HepG2 (cell line): ENCODE data around the gene CCT4. TPM values are rescaled to one million over a fixed set of nuclear protein-coding genes. Genes with fewer than 3 reads are reported as not detected.

Experiments used
- ATAC-seq: fragments of 200-7000 bp; cut with Tn5 transposase; 3 replicates; pipeline ENCODE4 v1.9.1; 2020; ENCODE audit warnings: mild to moderate bottlenecking, moderate library complexity
- BruUV-seq: library from RNA; stranded (reverse); fragments of 400-500 nt; replicated peaks from 2 replicates; lab custom pipeline; 2021; lab: Mats Ljungman, UMichigan
- CTCF ChIA-PET: fragments of 300-600 bp; formaldehyde crosslinking; extraction: SDS; loops from one replicate; lab custom pipeline; 2021; ENCODE audit warnings: low total read pairs, inconsistent platforms, low intra/inter-chr PET ratio; lab: Yijun Ruan, JAX
- POLR2A ChIA-PET: fragments of 350-600 bp; sonication (Branson Sonifier 250); formaldehyde crosslinking; loops from one replicate; lab custom pipeline; 2020; ENCODE audit warnings: antibody characterized with exemption, inconsistent platforms; lab: Yijun Ruan, JAX
- DNase-seq: peaks from one replicate; pipeline ENCODE4 v3.0.0-alpha.2; 2015; ENCODE audit warnings: low spot score
- FAIRE-seq: peaks from 3 replicates; lab custom pipeline; 2011; peaks lifted over from hg19 to GRCh38; lab: Jason Lieb, UNC
- H2AFZ ChIP-seq: one replicate; pipeline ENCODE4 v1.6.1; 2011; ENCODE audit warnings: low read length, inconsistent platforms
- H3K27ac ChIP-seq: fragments of 300-600 bp; 3 replicates; pipeline ENCODE4 v1.8.0; 2011; ENCODE audit warnings: mixed run types, mild to moderate bottlenecking, mixed read lengths, low read length, inconsistent platforms; ENCODE audit not compliant: insufficient read depth; ENCODE audit errors: extremely low read length
- H3K27me3 ChIP-seq, 2 experiments: fragments of 200-600 bp in 1 of 2; 2 replicates in 1 of 2; 3 replicates in 1 of 2; pipeline versions ENCODE4 v1.6.0 to v1.8.0; 2011; ENCODE audit warnings: low read length in 2 of 2, mild to moderate bottlenecking in 2 of 2, moderate library complexity in 2 of 2, inconsistent platforms in 1 of 2; ENCODE audit not compliant: insufficient read depth in 2 of 2, control insufficient read depth in 1 of 2
- H3K36me3 ChIP-seq, 2 experiments: fragments of 200-600 bp in 1 of 2; replicated peaks in 1 of 2; 2 replicates in 1 of 2; 3 replicates in 1 of 2; pipeline versions ENCODE4 v1.5.1 to v1.8.0; 2011; ENCODE audit warnings: low read length in 2 of 2, inconsistent platforms in 1 of 2; ENCODE audit not compliant: insufficient read depth in 2 of 2, control insufficient read depth in 1 of 2
- H3K4me1 ChIP-seq: 2 replicates; pipeline ENCODE4 v1.5.1; 2012; ENCODE audit warnings: low read length, inconsistent platforms; ENCODE audit not compliant: insufficient read depth
- H3K4me2 ChIP-seq: 2 replicates; pipeline ENCODE4 v1.6.0; 2011; ENCODE audit warnings: low read depth, low read length, inconsistent platforms
- H3K4me3 ChIP-seq, 3 experiments: fragments of 200-600 bp in 1 of 3; sonication (generic), shearing (Covaris generic) in 1 of 3; replicated peaks in 1 of 3; 2 replicates each; pipeline ENCODE4 v1.5.1; 2011 to 2016; ENCODE audit warnings: low read length in 3 of 3, inconsistent platforms in 2 of 3, low read depth in 2 of 3, mild to moderate bottlenecking in 2 of 3, control low read depth in 1 of 3, mixed read lengths in 1 of 3; ENCODE audit not compliant: insufficient read depth in 1 of 3
- H3K79me2 ChIP-seq: one replicate; pipeline ENCODE4 v1.6.1; 2011; ENCODE audit warnings: low read length, inconsistent platforms; ENCODE audit not compliant: insufficient read depth
- H3K9ac ChIP-seq: 2 replicates; pipeline ENCODE4 v1.6.0; 2011; ENCODE audit warnings: mild to moderate bottlenecking, low read depth, low read length, inconsistent platforms; ENCODE audit not compliant: insufficient read depth
- H3K9me3 ChIP-seq: 2 replicates; pipeline ENCODE4 v1.5.1; 2012; ENCODE audit warnings: mild to moderate bottlenecking, low read length
- H4K20me1 ChIP-seq: 2 replicates; pipeline ENCODE4 v1.6.0; 2011; ENCODE audit warnings: inconsistent platforms, mild to moderate bottlenecking, low read length, moderate library complexity; ENCODE audit not compliant: insufficient read depth
- CREBL2 ChIP-seq: sonication (generic); formaldehyde crosslinking; IDR thresholded peaks from 2 replicates; pipeline ENCODE4 v1.8.1; 2023; ENCODE audit warnings: missing genetic modification reagents, mild to moderate bottlenecking, borderline replicate concordance
- IRF9 ChIP-seq: sonication (generic); formaldehyde crosslinking; IDR thresholded peaks from 2 replicates; pipeline ENCODE4 v1.8.0; 2022; ENCODE audit warnings: missing genetic modification reagents, mild to moderate bottlenecking, borderline replicate concordance
- MAFF ChIP-seq: IDR thresholded peaks from 2 replicates; pipeline ENCODE4 v1.6.1; 2011; ENCODE audit warnings: low read depth, low read length, improper control_type of control experiment
- MAFK ChIP-seq, 2 experiments: IDR thresholded peaks in 1 of 2; conservative IDR thresholded peaks in 1 of 2; 2 replicates each; pipeline ENCODE4 v1.6.1; 2011; ENCODE audit warnings: improper control_type of control experiment in 2 of 2, low read length in 2 of 2
- MTERF4 ChIP-seq: sonication (generic); formaldehyde crosslinking; IDR thresholded peaks from 2 replicates; pipeline ENCODE4 v1.8.0; 2023; ENCODE audit warnings: mild to moderate bottlenecking, missing genetic modification reagents
- MXD4 ChIP-seq: IDR thresholded peaks from 2 replicates; pipeline ENCODE4 v1.6.1; 2016; ENCODE audit warnings: mild to moderate bottlenecking, missing biosample characterization, missing genetic modification reagents
- PITX1 ChIP-seq: sonication (generic); formaldehyde crosslinking; IDR thresholded peaks from 2 replicates; pipeline ENCODE4 v1.5.1; 2020; ENCODE audit warnings: mild to moderate bottlenecking, missing genetic modification reagents
- POLR2A ChIP-seq, 2 experiments: IDR thresholded peaks; 2 replicates each; pipeline ENCODE4 v1.6.1; 2011; ENCODE audit warnings: low read depth in 2 of 2, low read length in 2 of 2, mild to moderate bottlenecking in 1 of 2, moderate library complexity in 1 of 2; ENCODE audit not compliant: insufficient read depth in 1 of 2
- POLR2AphosphoS5 ChIP-seq: IDR thresholded peaks from 2 replicates; pipeline ENCODE4 v1.6.1; 2012; ENCODE audit warnings: low read depth, low read length
- YEATS2 ChIP-seq: sonication (generic); formaldehyde crosslinking; IDR thresholded peaks from 2 replicates; pipeline ENCODE4 v1.4.0; 2020; ENCODE audit warnings: missing genetic modification reagents, borderline replicate concordance
- ZGPAT ChIP-seq: IDR thresholded peaks from 2 replicates; pipeline ENCODE4 v1.6.1; 2016; ENCODE audit warnings: mild to moderate bottlenecking
- ZNF350 ChIP-seq: sonication (generic); formaldehyde crosslinking; IDR thresholded peaks from 2 replicates; pipeline ENCODE4 v1.4.0; 2020; ENCODE audit warnings: mild to moderate bottlenecking, low read depth, missing genetic modification reagents, borderline replicate concordance
- ZNF530 ChIP-seq: sonication (generic); formaldehyde crosslinking; IDR thresholded peaks from 2 replicates; pipeline ENCODE4 v1.5.0; 2020; ENCODE audit warnings: low read depth, mild to moderate bottlenecking, missing genetic modification reagents
- ZNF574 ChIP-seq: sonication (generic); formaldehyde crosslinking; IDR thresholded peaks from 2 replicates; pipeline ENCODE4 v1.4.0; 2020; ENCODE audit warnings: missing genetic modification reagents
- ZNF577 ChIP-seq: sonication (generic); formaldehyde crosslinking; IDR thresholded peaks from 2 replicates; pipeline ENCODE4 v1.4.0; 2020; ENCODE audit warnings: mild to moderate bottlenecking, low read depth, missing genetic modification reagents, borderline replicate concordance
- WGBS: methylation state at CpG from one replicate; pipeline ENCODE4 v1.1.6; 2017; ENCODE audit warnings: low lambda C conversion rate; 5-methylcytosine and 5-hydroxymethylcytosine counted together
- in situ Hi-C: cut with HindIII; loops from 2 replicates; pipeline ENCODE4 v1.10.0; 2017; ENCODE audit warnings: low pct_unique_long_range_greater_than_20kb; ENCODE audit not compliant: extremely low pct_ligation_motif_present
- intact Hi-C: fragments of 100-400 bp; cut with micrococcal nuclease; formaldehyde crosslinking; loops from one replicate; pipeline ENCODE4 v1.10.0; 2022; ENCODE audit not compliant: unreplicated experiment
- polyA plus RNA-seq, 8 experiments: library from polyadenylated mRNA; depleted of rRNA in 3 of 8; stranded (reverse) in 7 of 8; unstranded in 1 of 8; fragments of >200 nt; fragmentation: Illumina TruSeq in 4 of 8; extraction: Trizol in 4 of 8; gene quantifications; 2 replicates each; pipeline versions ENCODE4 v1.2.1 to v1.2.3, GENCODE V29; 2011 to 2016; ENCODE audit warnings: low read depth in 4 of 8, missing spikeins in 1 of 8, mixed read lengths in 1 of 8; ENCODE audit not compliant: insufficient read depth in 1 of 8
- total RNA-seq, 5 experiments: library from RNA; depleted of rRNA; stranded (reverse); fragments of >200 nt; fragmentation: Illumina TruSeq; extraction: Trizol; gene quantifications; 2 replicates each; pipeline ENCODE4 v1.2.3, GENCODE V29; 2016; ENCODE audit warnings: low read depth in 1 of 5

Gene CCT4
- total and polyA plus RNA-seq, 2 of the 13 experiments (the other 11 are each of a cell fraction or from before 2014, with no cell fraction given): 138 to 340 TPM

GRCh38 chr2:61885896-61886603 is 2.4 kb downstream of the CCT4 start (continued):
- TF ChIP-seq ZNF574 (CRISPR knock-in tag): no peak
- TF ChIP-seq POLR2A (IDR thresholded peaks at IDR 0.05; ENCODE audit: insufficient read depth in 1 of 2, low read depth in 2 of 2, low read length in 2 of 2): 0 out of 4 replicates have a peak, but pooled peaks of 1 of the 2 experiments have one; percentile 34
- TF ChIP-seq, all 625 proteins: peak for 9

GRCh38 chr2:61882850-61883249 is 5.6 kb downstream of the CCT4 start:
- no TSS peak for BruUV-seq
- H4K20me1 ChIP-seq: peaks cover 26% of the 10 kb centered on the region
- ChIA-PET POLR2A (interaction anchor here (1.2 to 1.7 kb wide), 2 partner anchors 11 to 29 kb away, joined by 3 to 9 read pairs; partner anchors contain the start of gene FAM161A), CTCF (no interaction called here)
- no peak overlapping the region for H3K9ac ChIP-seq
- no peaks in the 10 kb centered on the region; a peak in 1 of 5 replicates for H3K27me3 ChIP-seq
- in situ Hi-C loops: no loop called here
- peaks cover 19% of the 10 kb centered on the region for H3K4me1 ChIP-seq
- H3K27ac ChIP-seq: no peak overlapping the region
- no peak for ATAC-seq
- H3K4me3 ChIP-seq: no peak overlapping the region
- no peaks in the 10 kb centered on the region for H3K9me3 ChIP-seq
- intact Hi-C loops: no loop called here
- peaks cover 35% of the 10 kb centered on the region for H3K79me2 ChIP-seq
- H3K36me3 ChIP-seq: peaks cover 16 to 69% of the 10 kb centered on the region in 2 experiments
- no peak for FAIRE-seq
- no peak overlapping the region for H2AFZ ChIP-seq
- DNase-seq: no peak
- TF ChIP-seq MAFF (0 out of 2 replicates have a peak, but pooled peaks have one; percentile 33), ZNF350 (CRISPR knock-in tag) (no peak), PITX1 (CRISPR knock-in tag) (no peak), CREBL2 (CRISPR knock-in tag) (no peak), MXD4 (no peak), ZNF577 (CRISPR knock-in tag) (no peak), IRF9 (CRISPR knock-in tag) (no peak), ZGPAT (CRISPR knock-in tag) (no peak), MAFK (conservative IDR thresholded peaks at IDR 0.05 in 1 of 2, IDR thresholded peaks at IDR 0.05 in 1 of 2; ENCODE audit: low read length in 2 of 2) (peak; percentile 24 to 63; a peak in 3 of 4 replicates), YEATS2 (CRISPR knock-in tag) (no peak), ZNF530 (CRISPR knock-in tag) (no peak), MTERF4 (CRISPR knock-in tag) (no peak), POLR2AphosphoS5 (no peak)
- no peak overlapping the region for H3K4me2 ChIP-seq
- WGBS: 98% methylated on average over 5 of the region's 5 CpGs
